HepG2 (cell line): ENCODE data around the gene LATS1. TPM values are rescaled to one million over a fixed set of nuclear protein-coding genes. Genes with fewer than 3 reads are reported as not detected.
A peak's percentile ranks its signal among the peaks of the same experiment; 100 is the strongest.

ENCODE experiments used
- BRCA1 ChIP-seq: sonication (generic); formaldehyde crosslinking; IDR thresholded peaks from 2 replicates; pipeline ENCODE4 v1.4.0; 2020; ENCODE audit warnings: missing genetic modification reagents
- GTF2F1 ChIP-seq: fragments of 150-350 bp; IDR thresholded peaks from 2 replicates; pipeline ENCODE4 v1.6.1; 2014; ENCODE audit warnings: low read length
- HNRNPK ChIP-seq: fragments of 200-400 bp; formaldehyde crosslinking; IDR thresholded peaks from 2 replicates; pipeline ENCODE4 v1.6.1; 2018; ENCODE audit warnings: low read length, low read depth, moderate library complexity, mild to moderate bottlenecking; ENCODE audit not compliant: poor library complexity, severe bottlenecking
- HOXA3 ChIP-seq: sonication (generic); formaldehyde crosslinking; IDR thresholded peaks from 2 replicates; pipeline ENCODE4 v1.5.0; 2020; ENCODE audit warnings: missing genetic modification reagents
- NONO ChIP-seq, 2 experiments: fragments of 450-650 bp in 1 of 2; sonication (generic) in 1 of 2; formaldehyde crosslinking in 1 of 2; IDR thresholded peaks in 1 of 2; conservative IDR thresholded peaks in 1 of 2; 2 replicates each; pipeline versions ENCODE4 v1.6.1 to v1.8.0; 2017 to 2022; ENCODE audit warnings: mild to moderate bottlenecking in 1 of 2, missing genetic modification reagents in 1 of 2, moderate library complexity in 1 of 2
- PRPF4 ChIP-seq: fragments of 200-400 bp; formaldehyde crosslinking; IDR thresholded peaks from 2 replicates; pipeline ENCODE4 v1.6.1; 2016; ENCODE audit warnings: low read length, low read depth; ENCODE audit not compliant: poor library complexity, severe bottlenecking
- ZNF234 ChIP-seq: sonication (generic); formaldehyde crosslinking; conservative IDR thresholded peaks from 2 replicates; pipeline ENCODE4 v1.5.1; 2020; ENCODE audit warnings: mild to moderate bottlenecking, missing genetic modification reagents
- ZNF530 ChIP-seq: sonication (generic); formaldehyde crosslinking; IDR thresholded peaks from 2 replicates; pipeline ENCODE4 v1.5.0; 2020; ENCODE audit warnings: low read depth, mild to moderate bottlenecking, missing genetic modification reagents
- ZNF629 ChIP-seq: sonication (generic); formaldehyde crosslinking; conservative IDR thresholded peaks from 2 replicates; pipeline ENCODE4 v1.5.0; 2020; ENCODE audit warnings: missing genetic modification reagents
- ZNF737 ChIP-seq: sonication (generic); formaldehyde crosslinking; IDR thresholded peaks from 2 replicates; pipeline ENCODE4 v1.5.0; 2020; ENCODE audit warnings: missing genetic modification reagents, mild to moderate bottlenecking, borderline replicate concordance
- polyA plus RNA-seq, 8 experiments: library from polyadenylated mRNA; depleted of rRNA in 3 of 8; stranded (reverse) in 7 of 8; unstranded in 1 of 8; fragments of >200 nt; fragmentation: Illumina TruSeq in 4 of 8; extraction: Trizol in 4 of 8; gene quantifications; 2 replicates each; pipeline versions ENCODE4 v1.2.1 to v1.2.3, GENCODE V29; 2011 to 2016; ENCODE audit warnings: low read depth in 4 of 8, missing spikeins in 1 of 8, mixed read lengths in 1 of 8; ENCODE audit not compliant: insufficient read depth in 1 of 8
- total RNA-seq, 5 experiments: library from RNA; depleted of rRNA; stranded (reverse); fragments of >200 nt; fragmentation: Illumina TruSeq; extraction: Trizol; gene quantifications; 2 replicates each; pipeline ENCODE4 v1.2.3, GENCODE V29; 2016; ENCODE audit warnings: low read depth in 1 of 5
- TF ChIP-seq, protein P1 (sequence below): sonication (generic); formaldehyde crosslinking; IDR thresholded peaks from 2 replicates; pipeline ENCODE4 v1.5.0; 2020; ENCODE audit warnings: mild to moderate bottlenecking, missing genetic modification reagents, borderline replicate concordance
- TF ChIP-seq, protein P2 (sequence below): sonication (generic); formaldehyde crosslinking; IDR thresholded peaks from 2 replicates; pipeline ENCODE4 v1.5.0; 2020; ENCODE audit warnings: mild to moderate bottlenecking, missing genetic modification reagents
- TF ChIP-seq, protein P3 (sequence below): sonication (generic); formaldehyde crosslinking; IDR thresholded peaks from 2 replicates; pipeline ENCODE4 v1.8.0; 2022; ENCODE audit warnings: low read depth, missing genetic modification reagents

LATS1 gene
- total and polyA plus RNA-seq, 2 of the 13 experiments (the other 11 are each of a cell fraction or from before 2014, with no cell fraction given), result 9.9 to 12.6 TPM

DNA sequence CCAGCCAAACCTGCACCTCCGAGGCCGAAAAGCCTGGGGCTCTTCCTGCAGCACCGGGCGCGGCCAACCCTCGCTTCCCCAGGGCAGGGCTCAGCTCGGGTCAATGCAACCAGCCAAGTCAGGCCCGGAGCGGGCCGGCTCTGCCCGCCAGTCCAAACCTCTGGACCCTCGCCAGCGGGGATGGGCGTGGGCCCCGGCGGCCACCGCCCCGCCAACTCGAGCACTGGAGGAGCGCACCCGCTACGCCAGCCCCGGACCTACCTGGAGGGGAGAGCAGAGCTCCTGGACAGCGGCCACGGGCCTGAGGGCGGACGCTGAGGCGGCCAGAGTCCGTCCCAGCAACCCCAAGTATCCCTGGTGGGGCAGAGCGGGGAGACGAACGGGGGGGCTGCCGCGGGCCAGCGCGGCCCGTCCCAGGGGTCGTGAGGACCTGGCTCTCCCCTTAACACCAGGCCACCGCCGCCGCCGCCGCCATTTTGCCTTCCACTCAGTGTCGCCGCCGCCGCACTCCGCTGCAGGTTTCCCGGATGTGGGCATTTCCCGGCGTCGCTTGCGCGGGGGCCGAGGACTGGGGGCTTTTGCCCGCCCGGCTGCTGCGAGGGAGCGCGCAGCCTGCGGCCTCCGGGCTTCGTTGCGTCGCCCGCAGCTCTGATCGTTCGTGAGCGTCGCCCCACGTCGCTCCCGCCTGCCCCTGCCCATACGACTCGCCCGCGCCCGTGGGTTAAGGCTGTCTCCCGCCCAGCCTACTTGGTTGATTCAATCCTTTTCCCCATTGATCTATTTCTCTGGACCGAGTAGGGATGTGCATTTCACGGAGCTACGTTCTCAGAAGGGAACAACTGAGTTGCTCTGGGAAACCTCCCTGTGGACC is at the start of gene LATS1 (continued):
- TF ChIP-seq, protein P1, sequence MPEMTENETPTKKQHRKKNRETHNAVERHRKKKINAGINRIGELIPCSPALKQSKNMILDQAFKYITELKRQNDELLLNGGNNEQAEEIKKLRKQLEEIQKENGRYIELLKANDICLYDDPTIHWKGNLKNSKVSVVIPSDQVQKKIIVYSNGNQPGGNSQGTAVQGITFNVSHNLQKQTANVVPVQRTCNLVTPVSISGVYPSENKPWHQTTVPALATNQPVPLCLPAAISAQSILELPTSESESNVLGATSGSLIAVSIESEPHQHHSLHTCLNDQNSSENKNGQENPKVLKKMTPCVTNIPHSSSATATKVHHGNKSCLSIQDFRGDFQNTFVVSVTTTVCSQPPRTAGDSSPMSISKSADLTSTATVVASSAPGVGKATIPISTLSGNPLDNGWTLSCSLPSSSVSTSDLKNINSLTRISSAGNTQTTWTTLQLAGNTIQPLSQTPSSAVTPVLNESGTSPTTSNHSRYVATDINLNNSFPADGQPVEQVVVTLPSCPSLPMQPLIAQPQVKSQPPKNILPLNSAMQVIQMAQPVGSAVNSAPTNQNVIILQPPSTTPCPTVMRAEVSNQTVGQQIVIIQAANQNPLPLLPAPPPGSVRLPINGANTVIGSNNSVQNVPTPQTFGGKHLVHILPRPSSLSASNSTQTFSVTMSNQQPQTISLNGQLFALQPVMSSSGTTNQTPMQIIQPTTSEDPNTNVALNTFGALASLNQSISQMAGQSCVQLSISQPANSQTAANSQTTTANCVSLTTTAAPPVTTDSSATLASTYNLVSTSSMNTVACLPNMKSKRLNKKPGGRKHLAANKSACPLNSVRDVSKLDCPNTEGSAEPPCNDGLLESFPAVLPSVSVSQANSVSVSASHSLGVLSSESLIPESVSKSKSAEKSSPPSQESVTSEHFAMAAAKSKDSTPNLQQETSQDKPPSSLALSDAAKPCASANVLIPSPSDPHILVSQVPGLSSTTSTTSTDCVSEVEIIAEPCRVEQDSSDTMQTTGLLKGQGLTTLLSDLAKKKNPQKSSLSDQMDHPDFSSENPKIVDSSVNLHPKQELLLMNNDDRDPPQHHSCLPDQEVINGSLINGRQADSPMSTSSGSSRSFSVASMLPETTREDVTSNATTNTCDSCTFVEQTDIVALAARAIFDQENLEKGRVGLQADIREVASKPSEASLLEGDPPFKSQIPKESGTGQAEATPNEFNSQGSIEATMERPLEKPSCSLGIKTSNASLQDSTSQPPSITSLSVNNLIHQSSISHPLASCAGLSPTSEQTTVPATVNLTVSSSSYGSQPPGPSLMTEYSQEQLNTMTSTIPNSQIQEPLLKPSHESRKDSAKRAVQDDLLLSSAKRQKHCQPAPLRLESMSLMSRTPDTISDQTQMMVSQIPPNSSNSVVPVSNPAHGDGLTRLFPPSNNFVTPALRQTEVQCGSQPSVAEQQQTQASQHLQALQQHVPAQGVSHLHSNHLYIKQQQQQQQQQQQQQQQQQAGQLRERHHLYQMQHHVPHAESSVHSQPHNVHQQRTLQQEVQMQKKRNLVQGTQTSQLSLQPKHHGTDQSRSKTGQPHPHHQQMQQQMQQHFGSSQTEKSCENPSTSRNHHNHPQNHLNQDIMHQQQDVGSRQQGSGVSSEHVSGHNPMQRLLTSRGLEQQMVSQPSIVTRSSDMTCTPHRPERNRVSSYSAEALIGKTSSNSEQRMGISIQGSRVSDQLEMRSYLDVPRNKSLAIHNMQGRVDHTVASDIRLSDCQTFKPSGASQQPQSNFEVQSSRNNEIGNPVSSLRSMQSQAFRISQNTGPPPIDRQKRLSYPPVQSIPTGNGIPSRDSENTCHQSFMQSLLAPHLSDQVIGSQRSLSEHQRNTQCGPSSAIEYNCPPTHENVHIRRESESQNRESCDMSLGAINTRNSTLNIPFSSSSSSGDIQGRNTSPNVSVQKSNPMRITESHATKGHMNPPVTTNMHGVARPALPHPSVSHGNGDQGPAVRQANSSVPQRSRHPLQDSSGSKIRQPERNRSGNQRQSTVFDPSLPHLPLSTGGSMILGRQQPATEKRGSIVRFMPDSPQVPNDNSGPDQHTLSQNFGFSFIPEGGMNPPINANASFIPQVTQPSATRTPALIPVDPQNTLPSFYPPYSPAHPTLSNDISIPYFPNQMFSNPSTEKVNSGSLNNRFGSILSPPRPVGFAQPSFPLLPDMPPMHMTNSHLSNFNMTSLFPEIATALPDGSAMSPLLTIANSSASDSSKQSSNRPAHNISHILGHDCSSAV (CRISPR knock-in tag), result no peak
- TF ChIP-seq BRCA1 (CRISPR knock-in tag) (peak; percentile 14; the same call in 1 of the 2 replicates), PRPF4 (no peak), NONO (IDR thresholded peaks at IDR 0.05) (no peak), NONO (CRISPR knock-in tag; conservative IDR thresholded peaks at IDR 0.05) (peak; percentile 99), ZNF530 (CRISPR knock-in tag) (peak; percentile 74; the same call in 1 of the 2 replicates), HNRNPK (peak; percentile 93), HOXA3 (CRISPR knock-in tag) (peak; percentile 95), ZNF737 (CRISPR knock-in tag) (peak; percentile 97), ZNF629 (CRISPR knock-in tag) (peak; percentile 11; the same call in 1 of the 2 replicates), GTF2F1 (no peak), ZNF234 (CRISPR knock-in tag) (no peak; the same call in 1 of the 2 replicates)
- TF ChIP-seq, protein P2, sequence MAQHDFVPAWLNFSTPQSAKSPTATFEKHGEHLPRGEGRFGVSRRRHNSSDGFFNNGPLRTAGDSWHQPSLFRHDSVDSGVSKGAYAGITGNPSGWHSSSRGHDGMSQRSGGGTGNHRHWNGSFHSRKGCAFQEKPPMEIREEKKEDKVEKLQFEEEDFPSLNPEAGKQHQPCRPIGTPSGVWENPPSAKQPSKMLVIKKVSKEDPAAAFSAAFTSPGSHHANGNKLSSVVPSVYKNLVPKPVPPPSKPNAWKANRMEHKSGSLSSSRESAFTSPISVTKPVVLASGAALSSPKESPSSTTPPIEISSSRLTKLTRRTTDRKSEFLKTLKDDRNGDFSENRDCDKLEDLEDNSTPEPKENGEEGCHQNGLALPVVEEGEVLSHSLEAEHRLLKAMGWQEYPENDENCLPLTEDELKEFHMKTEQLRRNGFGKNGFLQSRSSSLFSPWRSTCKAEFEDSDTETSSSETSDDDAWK (CRISPR knock-in tag), result no peak
- TF ChIP-seq, protein P3, sequence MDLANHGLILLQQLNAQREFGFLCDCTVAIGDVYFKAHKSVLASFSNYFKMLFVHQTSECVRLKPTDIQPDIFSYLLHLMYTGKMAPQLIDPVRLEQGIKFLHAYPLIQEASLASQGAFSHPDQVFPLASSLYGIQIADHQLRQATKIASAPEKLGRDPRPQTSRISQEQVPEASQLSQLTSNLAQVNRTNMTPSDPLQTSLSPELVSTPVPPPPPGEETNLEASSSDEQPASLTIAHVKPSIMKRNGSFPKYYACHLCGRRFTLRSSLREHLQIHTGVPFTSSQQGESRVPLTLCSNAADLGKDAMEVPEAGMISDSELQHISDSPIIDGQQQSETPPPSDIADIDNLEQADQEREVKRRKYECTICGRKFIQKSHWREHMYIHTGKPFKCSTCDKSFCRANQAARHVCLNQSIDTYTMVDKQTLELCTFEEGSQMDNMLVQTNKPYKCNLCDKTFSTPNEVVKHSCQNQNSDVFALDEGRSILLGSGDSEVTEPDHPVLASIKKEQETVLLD, result peak; percentile 92
